ENCODE measurements around the gene CXCL11.

DNA sequence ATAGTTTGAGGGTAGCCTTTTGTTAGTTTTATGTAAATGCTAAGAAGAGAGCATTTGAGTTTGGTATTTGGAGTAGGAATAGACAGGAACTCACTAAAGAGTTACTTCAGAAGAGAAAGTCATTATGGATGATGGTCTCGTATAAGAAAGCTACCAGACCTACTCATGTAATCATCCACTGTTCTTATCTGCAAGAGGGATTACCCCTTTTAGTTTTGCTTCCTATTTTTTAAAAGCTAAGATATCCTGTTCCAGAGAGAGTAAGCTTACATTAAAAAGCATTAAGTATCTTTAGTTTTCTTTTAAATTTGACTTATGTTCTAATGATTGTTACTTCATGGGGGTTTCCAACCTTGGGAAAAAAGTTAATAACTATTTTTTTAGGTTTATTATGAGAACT is 26.1 kb upstream of the CXCL11 start:
- TF ChIP-seq EZH2phosphoT487 (IDR thresholded peaks at IDR 0.05) (no peak), EZH2 (IDR thresholded peaks at IDR 0.05) (no peak)
- TF ChIP-seq, protein P1, sequence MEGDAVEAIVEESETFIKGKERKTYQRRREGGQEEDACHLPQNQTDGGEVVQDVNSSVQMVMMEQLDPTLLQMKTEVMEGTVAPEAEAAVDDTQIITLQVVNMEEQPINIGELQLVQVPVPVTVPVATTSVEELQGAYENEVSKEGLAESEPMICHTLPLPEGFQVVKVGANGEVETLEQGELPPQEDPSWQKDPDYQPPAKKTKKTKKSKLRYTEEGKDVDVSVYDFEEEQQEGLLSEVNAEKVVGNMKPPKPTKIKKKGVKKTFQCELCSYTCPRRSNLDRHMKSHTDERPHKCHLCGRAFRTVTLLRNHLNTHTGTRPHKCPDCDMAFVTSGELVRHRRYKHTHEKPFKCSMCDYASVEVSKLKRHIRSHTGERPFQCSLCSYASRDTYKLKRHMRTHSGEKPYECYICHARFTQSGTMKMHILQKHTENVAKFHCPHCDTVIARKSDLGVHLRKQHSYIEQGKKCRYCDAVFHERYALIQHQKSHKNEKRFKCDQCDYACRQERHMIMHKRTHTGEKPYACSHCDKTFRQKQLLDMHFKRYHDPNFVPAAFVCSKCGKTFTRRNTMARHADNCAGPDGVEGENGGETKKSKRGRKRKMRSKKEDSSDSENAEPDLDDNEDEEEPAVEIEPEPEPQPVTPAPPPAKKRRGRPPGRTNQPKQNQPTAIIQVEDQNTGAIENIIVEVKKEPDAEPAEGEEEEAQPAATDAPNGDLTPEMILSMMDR (IDR thresholded peaks at IDR 0.05), result no peak
